HG03442 (cell line): ENCODE results near the gene MOSPD2.

Source experiments
- ATAC-seq: cut with Tn5 transposase; IDR thresholded peaks from one replicate; pipeline ENCODE4 v1.9.1; 2021; ENCODE audit warnings: mild to moderate bottlenecking, moderate library complexity; ENCODE audit not compliant: unreplicated experiment

The MOSPD2 gene

GRCh38 chrX:14872851-14873675 lies at the start of gene MOSPD2, which contains the start of gene FANCB:
TSS of gene MOSPD2 (plus strand) at chrX:14873421. CDS start at chrX:14873529, 108 bp downstream.
TSS of gene FANCB (minus strand) at chrX:14873069. CDS start at chrX:14865510, 7,559 bp downstream.
- ATAC-seq: peak; percentile 95

DNA sequence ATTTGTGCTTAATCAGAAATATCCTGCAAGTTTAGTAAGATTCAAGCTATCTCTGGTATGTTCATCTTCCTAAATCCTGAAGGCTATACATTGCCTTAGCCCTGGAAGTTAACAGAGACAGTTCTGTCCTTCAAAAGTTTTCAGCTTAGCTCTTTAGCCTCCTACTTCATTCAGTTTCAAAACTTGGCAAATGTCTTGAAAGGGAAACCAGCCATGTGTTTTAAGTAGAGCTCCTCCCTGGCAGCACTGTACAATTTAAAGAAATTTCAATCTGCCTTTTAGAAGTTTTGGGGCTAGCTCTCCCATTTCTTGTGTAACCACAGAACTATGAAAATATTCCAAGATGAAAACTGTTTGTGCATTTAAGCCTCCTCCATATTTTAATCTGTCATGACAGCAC lies 47.4 kb upstream of the MOSPD2 start:
- no peak for ATAC-seq

DNA sequence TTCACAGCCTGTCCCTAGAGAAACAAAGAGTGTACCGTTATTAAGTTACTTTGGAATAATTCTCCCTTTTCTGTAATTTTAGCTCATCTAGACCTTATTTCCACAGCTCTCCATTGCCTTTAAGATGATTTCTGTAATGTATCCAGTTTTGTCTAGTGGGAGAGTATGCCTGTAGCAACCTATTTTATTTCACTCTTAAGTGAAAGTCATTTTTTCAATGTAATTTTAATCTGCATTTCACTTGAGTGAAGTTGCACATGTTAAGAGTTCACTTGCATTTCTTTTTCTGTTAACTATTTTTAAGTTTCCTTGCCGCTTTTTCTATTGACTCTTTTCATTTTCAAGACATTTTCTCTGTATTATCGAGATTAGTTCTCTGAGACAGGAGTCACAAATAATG lies 46.9 kb upstream of the MOSPD2 start:
- no peak for ATAC-seq

- ATAC-seq: no peak
Observed at GRCh38 chrX:14829643-14830042, 43.6 kb upstream of the MOSPD2 start.

GRCh38 chrX:14832151-14832550 lies 41.1 kb upstream of the MOSPD2 start:
- ATAC-seq: no peak

- ATAC-seq: no peak
Observed at GRCh38 chrX:14832586-14832985, 40.6 kb upstream of the MOSPD2 start.

DNA sequence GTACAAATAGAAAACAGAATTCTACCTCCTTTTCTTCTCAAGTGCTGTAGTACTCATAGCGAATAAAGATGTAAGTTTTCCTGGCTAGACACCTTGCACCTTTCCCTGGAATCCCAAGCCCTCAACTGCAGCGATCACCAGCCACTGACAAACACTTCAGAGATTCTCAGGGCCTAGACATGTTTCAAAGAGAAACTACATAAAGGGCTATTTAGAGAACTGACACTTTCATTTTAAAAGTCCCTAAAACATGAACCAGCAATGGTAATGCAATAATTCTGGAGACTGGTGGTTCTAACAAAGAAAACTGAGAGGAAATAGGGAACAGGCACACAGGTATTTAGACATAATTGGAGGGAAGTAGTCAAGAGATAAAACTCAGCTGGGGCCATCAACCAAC lies 36.1 kb upstream of the MOSPD2 start:
- no peak for ATAC-seq

GRCh38 chrX:14843666-14844065 lies 29.6 kb upstream of the MOSPD2 start:
- ATAC-seq: no peak

DNA sequence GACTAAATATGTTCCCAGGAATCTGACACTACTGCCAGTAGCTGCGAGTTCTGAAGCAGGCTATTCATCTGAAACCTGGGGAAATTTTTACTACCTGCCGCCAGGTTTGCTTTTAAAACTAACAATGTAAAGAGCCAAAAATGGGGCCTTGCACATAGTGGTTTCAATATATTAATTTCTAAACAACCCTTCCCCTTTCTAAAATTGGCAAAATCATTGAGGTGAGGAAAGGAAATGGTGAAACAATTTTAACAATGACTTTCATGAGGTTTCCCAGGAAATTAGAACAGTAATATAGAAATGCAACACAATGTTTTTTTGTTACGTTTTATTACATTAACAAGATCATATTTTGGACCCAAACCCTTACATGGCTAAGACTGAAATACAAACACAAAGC lies 21.7 kb upstream of the MOSPD2 start:
- ATAC-seq: no peak

DNA sequence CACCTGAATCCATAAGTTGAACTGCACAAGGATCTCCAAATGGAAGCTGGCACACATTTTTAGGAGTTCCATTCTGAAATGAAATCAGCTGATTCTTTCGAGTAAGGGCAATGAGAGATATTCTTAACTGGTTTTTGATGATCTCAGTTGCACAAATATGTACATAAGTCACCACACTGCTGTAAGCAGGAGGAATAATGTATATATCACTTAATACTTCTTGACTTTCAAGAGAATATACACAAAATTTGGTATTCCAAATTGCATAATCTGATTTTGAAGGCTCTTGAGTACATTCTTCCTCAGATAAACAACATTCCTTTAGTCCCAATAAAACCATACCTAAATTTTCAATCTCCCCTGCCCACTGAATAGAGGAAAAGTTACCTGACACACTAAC lies 8.6 kb upstream of the MOSPD2 start:
- no peak for ATAC-seq

DNA sequence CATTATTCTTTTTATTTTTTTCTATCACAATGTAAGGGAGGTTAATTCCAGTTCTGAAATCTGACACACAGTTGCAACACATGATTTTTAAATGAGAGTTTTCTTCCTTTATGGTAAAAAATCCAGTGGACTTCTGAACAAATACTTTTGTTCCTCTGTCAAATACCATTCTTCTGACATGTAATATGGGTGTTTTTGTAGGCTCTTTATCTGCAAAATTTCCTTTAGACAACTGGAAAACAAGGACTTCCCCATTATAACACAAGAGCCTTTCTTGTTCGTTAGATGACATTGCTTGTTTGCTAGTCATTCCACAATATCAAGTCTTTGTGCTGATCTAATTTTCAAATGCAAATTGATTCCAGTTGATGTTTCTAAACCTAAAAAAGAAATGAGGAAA lies 8.0 kb upstream of the MOSPD2 start:
- ATAC-seq: no peak

DNA sequence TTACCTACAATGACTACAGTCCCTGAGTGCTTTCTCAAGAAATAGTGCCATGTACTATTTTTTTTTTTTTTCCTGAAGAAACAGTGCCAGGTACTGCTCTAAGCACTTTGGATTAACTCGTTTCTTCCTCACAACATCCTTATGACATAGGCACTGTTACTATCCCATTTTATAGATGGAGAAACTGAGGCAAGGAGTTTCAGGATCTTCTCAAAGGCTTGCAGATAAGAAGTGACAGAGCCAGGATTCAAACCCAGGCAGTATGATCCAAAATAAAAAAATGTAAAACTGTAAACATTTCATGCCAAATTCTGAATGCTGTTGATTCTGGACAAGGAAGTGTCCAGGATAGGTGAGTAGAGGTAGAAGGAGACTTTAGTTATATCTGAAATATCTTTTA lies 1.5 kb upstream of the MOSPD2 start:
- no peak for ATAC-seq

GRCh38 chrX:14872355-14872754 lies 866 bp upstream of the MOSPD2 start:
- no peak for ATAC-seq

DNA sequence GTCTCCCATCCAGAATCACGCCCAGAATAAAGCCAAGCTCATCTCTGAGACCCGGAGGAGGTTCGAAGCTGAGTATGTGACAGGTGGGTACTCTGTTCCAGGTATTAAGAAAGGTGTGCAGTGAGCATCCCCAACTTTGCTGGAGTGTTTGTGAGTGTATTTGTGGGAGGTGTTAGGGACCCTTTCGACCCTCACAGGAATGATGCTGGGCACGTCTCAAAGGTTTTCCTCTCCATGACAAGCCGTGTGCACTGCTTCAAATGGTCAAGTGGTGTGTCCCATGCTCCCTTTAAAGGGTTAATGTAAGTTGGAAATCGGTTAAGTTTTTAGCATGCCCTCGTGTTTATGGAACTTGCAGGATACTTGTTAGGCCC lies 442 bp downstream of the MOSPD2 start:
- ATAC-seq: no peak

DNA sequence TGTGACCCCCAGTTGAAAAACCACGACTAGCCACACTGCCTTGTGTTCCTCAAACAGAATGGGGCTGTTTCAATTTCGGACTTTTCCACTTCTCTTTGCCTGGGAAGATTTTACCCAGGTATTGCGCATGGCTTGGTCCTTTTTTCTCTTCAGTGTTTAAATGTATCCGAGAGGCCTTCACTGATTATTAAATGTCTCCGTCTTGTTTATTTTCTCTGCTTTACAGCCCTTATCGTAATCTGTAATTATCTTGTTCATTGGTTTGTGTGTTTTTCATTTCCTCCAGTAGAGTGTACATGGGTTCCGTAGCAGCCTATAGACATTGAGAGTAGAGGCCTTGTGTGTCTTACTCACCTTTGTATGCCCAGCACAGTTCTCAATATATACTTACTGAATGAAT lies 2.4 kb downstream of the MOSPD2 start:
- no peak for ATAC-seq

DNA sequence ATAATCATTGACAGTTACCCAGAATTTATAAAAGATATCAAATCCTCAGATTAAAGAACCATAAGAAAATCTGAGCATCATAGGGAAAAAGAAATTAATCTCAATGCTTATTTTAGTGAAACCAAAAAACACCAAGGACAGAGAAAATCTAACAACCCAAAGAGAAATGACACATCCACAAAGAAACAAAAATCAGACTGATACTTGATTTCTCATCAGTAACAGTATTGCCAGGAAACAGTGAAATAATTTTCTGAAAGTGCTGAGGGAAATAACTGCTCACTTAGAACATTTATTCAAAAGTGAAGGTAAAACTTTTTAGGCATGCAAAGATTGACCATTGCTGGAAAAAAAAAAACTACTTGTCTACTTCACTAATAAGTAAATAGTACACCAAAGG lies 10.6 kb downstream of the MOSPD2 start:
- ATAC-seq: no peak

GRCh38 chrX:14884714-14885113 lies 11.5 kb downstream of the MOSPD2 start:
- ATAC-seq: no peak

GRCh38 chrX:14886252-14886651 lies 13.0 kb downstream of the MOSPD2 start:
- no peak for ATAC-seq

DNA sequence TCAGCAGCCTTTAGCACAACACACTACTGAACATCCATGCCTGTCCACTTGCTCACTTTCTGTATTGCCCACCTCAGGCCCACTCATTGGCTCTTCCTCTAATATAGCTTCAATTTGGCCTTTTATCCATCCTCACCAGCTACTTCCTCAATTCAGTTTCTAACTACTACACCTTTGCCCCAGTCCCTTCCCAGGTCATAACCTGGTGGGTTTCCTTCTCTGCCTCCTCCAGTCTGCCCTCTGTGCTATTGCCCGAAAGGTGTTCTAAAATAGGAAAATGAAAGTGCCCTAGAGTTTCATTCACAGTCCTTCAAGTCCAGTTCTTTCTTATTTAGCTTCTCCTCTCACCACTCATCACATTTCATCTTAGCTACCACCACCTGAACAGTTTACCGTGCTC lies 23.1 kb downstream of the MOSPD2 start:
- ATAC-seq: no peak

DNA sequence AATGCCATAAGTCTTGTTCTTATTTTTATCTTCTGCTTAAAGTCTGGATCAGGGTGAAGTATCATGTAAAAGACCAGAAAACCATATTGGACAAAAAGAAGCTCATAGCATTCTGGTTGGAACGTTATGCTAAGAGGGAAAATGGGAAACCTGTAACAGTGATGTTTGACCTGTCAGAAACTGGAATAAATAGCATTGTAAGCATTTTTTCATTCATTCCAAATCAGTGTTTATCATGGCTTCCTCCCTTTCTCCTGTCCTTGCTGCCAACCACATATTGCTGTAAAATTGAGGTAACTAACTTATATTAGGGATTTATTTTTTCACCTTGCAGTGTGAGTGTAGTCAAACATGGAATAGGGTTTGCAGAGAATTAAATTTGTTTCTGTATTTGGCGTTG lies 23.8 kb downstream of the MOSPD2 start:
- ATAC-seq: no peak

DNA sequence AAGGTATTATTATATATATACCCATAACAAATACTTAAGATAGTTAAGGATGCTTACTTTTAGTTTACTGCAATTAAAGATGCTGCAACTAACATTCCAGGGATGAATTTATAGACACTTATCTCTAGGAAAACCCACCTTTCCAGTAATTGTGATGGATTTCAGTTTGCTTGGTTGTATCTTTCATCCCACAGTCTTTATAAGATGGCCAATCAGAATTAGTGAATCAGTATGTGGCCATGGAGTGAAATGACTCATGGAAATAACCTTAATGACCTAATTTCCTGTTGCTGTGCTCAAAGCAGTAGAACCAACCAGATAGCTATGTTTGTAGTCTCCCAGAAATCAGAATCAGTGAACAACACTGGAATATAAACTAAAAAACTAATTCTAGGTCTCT lies 26.4 kb downstream of the MOSPD2 start:
- ATAC-seq: peak; percentile 75

- no peak for ATAC-seq
Observed at GRCh38 chrX:14902537-14902936, 29.3 kb downstream of the MOSPD2 start.

- no peak for ATAC-seq
Observed at GRCh38 chrX:14903891-14904290, 30.7 kb downstream of the MOSPD2 start.
